Small intestine (tissue), 7 donors: ENCODE data around the gene ZDHHC22. TPM values are rescaled to one million over a fixed set of nuclear protein-coding genes. Genes with fewer than 3 reads are reported as not detected.
A peak's percentile ranks its signal among the peaks of the same experiment; 100 is the strongest.

Source experiments
- DNase-seq, 2 donors: peaks; one replicate each; pipeline versions ENCODE4 v3.0.0 to v3.0.0-alpha.2; 2013
- FAIRE-seq: peaks from 2 replicates; lab custom pipeline; 2012; peaks lifted over from hg19 to GRCh38; lab: Jason Lieb, UNC
- H3K27ac ChIP-seq, 3 donors: one replicate each; pipeline ENCODE4 v1.5.1; 2013; ENCODE audit warnings: low read length in 2 of 3, mild to moderate bottlenecking in 2 of 3, control low read depth in 1 of 3, inconsistent platforms in 1 of 3, low read depth in 1 of 3, moderate library complexity in 1 of 3
- H3K27me3 ChIP-seq, 3 donors: one replicate each; pipeline ENCODE4 v1.6.1; 2013; ENCODE audit warnings: low read length in 3 of 3, inconsistent platforms in 1 of 3; ENCODE audit not compliant: control insufficient read depth in 3 of 3, insufficient read depth in 3 of 3
- H3K36me3 ChIP-seq, 3 donors: one replicate each; pipeline ENCODE4 v1.6.1; 2013; ENCODE audit warnings: low read length in 3 of 3, inconsistent platforms in 1 of 3, low read depth in 1 of 3, mild to moderate bottlenecking in 1 of 3, moderate library complexity in 1 of 3; ENCODE audit not compliant: control insufficient read depth in 3 of 3, insufficient read depth in 2 of 3
- H3K4me1 ChIP-seq, 3 donors: one replicate each; pipeline ENCODE4 v1.6.1; 2013; ENCODE audit warnings: low read length in 2 of 3, inconsistent platforms in 1 of 3, low read depth in 1 of 3, mild to moderate bottlenecking in 1 of 3, moderate library complexity in 1 of 3; ENCODE audit not compliant: control insufficient read depth in 3 of 3, insufficient read depth in 2 of 3
- H3K4me3 ChIP-seq, 3 donors: one replicate each; pipeline ENCODE4 v1.5.1; 2013; ENCODE audit warnings: low read length in 3 of 3, control low read depth in 1 of 3, inconsistent platforms in 1 of 3, low read depth in 1 of 3, mild to moderate bottlenecking in 1 of 3, moderate library complexity in 1 of 3
- H3K9me3 ChIP-seq, 2 donors: one replicate each; pipeline ENCODE4 v1.6.1; 2013; ENCODE audit warnings: low read depth in 1 of 2, low read length in 1 of 2; ENCODE audit not compliant: control insufficient read depth in 2 of 2, insufficient read depth in 1 of 2
- WGBS, 3 donors: extraction: QIAGEN DNeasy Blood & Tissue Kit; methylation state at CpG; one replicate each; pipeline ENCODE4 v1.1.7; 2013; 5-methylcytosine and 5-hydroxymethylcytosine counted together
- polyA plus RNA-seq, 4 donors: library from polyadenylated mRNA; stranded (reverse) in 3 of 4; unstranded in 1 of 4; fragments of 200-250 nt in 3 of 4; fragments of 120-200 nt in 1 of 4; gene quantifications; one replicate each; pipeline versions ENCODE4 v1.2.1 to v1.2.3, GENCODE V29; 2013
- donor health status: healthy with polysubstance abuse.
- donor health status: control.
- donor health status: control.
- donor health status: Bipolar disorder and iron deficiency.
- donor health status: healthy.

Gene ZDHHC22
- polyA plus RNA-seq, 4 donors, result 0.12 to 0.33 TPM; not detected in 2

- peak; percentile 41 to 78 for DNase-seq
- H3K27me3 ChIP-seq, result no peaks in the 10 kb centered on the region
- H3K4me1 ChIP-seq, result peaks cover 0 to 33% (median 6%) of the 10 kb centered on the region in 3 donors
- H3K27ac ChIP-seq, result peak overlapping the region in 1 of 3 donors; percentile 67
- H3K4me3 ChIP-seq, result no peak overlapping the region
- no peaks in the 10 kb centered on the region for H3K9me3 ChIP-seq
- H3K36me3 ChIP-seq, result peaks cover 0 to 11% (median 3%) of the 10 kb centered on the region in 3 donors
- 12 to 63% (median 30%) methylated on average over 4 of the region's 4 CpGs for WGBS, 3 donors
- no peak for FAIRE-seq
Observed at GRCh38 chr14:77102154-77102553, 39.4 kb downstream of the ZDHHC22 start.

GRCh38 chr14:77100961-77101360 lies 40.6 kb downstream of the ZDHHC22 start:
- FAIRE-seq, result no peak
- H3K4me1 ChIP-seq, result peaks cover 0 to 42% (median 6%) of the 10 kb centered on the region in 3 donors
- H3K36me3 ChIP-seq, result peaks cover 0 to 5% (median 0%) of the 10 kb centered on the region in 3 donors
- no peak overlapping the region for H3K4me3 ChIP-seq
- no peaks in the 10 kb centered on the region for H3K9me3 ChIP-seq
- peak in 1 of 2 donors; percentile 11 for DNase-seq
- H3K27ac ChIP-seq, result no peak overlapping the region
- 65 to 66% (median 66%) methylated on average over 3 of the region's 3 CpGs for WGBS, 3 donors
- H3K27me3 ChIP-seq, result no peaks in the 10 kb centered on the region

GRCh38 chr14:77099425-77100167 lies 42.0 kb downstream of the ZDHHC22 start:
- FAIRE-seq (no peak), DNase-seq (peak; percentile 65 to 81)
- Histone ChIP-seq H3K27me3 (no peaks in the 10 kb centered on the region), H3K4me3 (peak overlapping the region in 1 of 3 donors; percentile 84), H3K4me1 (peaks cover 0 to 41% (median 6%) of the 10 kb centered on the region in 3 donors), H3K36me3 (peaks cover 0 to 5% (median 0%) of the 10 kb centered on the region in 3 donors), H3K27ac (peak overlapping the region; percentile 6 to 84 (median 54)), H3K9me3 (no peaks in the 10 kb centered on the region)
- WGBS, 3 donors, result 20 to 31% (median 30%) methylated on average over 7 of the region's 7 CpGs

- Histone ChIP-seq H3K27ac (peak overlapping the region; percentile 84 to 100 (median 91)), H3K36me3 (peaks cover 0 to under 1% (median 0%) of the 10 kb centered on the region in 3 donors), H3K27me3 (no peaks in the 10 kb centered on the region), H3K9me3 (no peaks in the 10 kb centered on the region), H3K4me3 (peak overlapping the region; percentile 67 to 84 (median 82)), H3K4me1 (peaks cover 0 to 39% (median 2%) of the 10 kb centered on the region in 3 donors)
- FAIRE-seq, result no peak
- 9 to 11% (median 10%) methylated on average over 19 to 23 of the region's 23 CpGs for WGBS, 3 donors
- peak in 1 of 2 donors; percentile 48 for DNase-seq
Observed at GRCh38 chr14:77098529-77099353, 42.9 kb downstream of the ZDHHC22 start.

- peak within 1 kb of the TSS; percentile 67 to 84 (median 82) for H3K4me3 ChIP-seq
- peak; percentile 99 to 100 for DNase-seq
- no peak for FAIRE-seq
- H3K27ac ChIP-seq, result peak within 1 kb of the TSS; percentile 95 to 100 (median 99)
- no peaks in the 10 kb centered on the region for H3K36me3 ChIP-seq
- H3K4me1 ChIP-seq, result peaks cover 0 to 39% (median 2%) of the 10 kb centered on the region in 3 donors
- WGBS, 3 donors, result 0 to 1% (median 0%) methylated on average over 76 to 87 of the region's 87 CpGs
- no peaks in the 10 kb centered on the region for H3K9me3 ChIP-seq
- no peaks in the 10 kb centered on the region for H3K27me3 ChIP-seq
Observed at GRCh38 chr14:77097700-77098528, 43.7 kb downstream of the ZDHHC22 start, which contains the start of gene CIPC. TSS of gene CIPC (plus strand) at chr14:77098258. CDS start at chr14:77105709, 7,451 bp downstream.

GRCh38 chr14:77097006-77097699 lies 44.4 kb downstream of the ZDHHC22 start:
- FAIRE-seq (no peak), DNase-seq (peak; percentile 73 to 90)
- peaks cover 0 to 6% of the 10 kb centered on the region in 2 donors for H3K9me3 ChIP-seq
- peaks cover 0 to 39% (median 2%) of the 10 kb centered on the region in 3 donors for H3K4me1 ChIP-seq
- H3K27me3 ChIP-seq, result no peaks in the 10 kb centered on the region
- WGBS, 3 donors, result 2 to 3% (median 2%) methylated on average over 20 of the region's 20 CpGs
- H3K4me3 ChIP-seq, result peak overlapping the region; percentile 38 to 72 (median 46)
- no peaks in the 10 kb centered on the region for H3K36me3 ChIP-seq
- H3K27ac ChIP-seq, result peak overlapping the region; percentile 95 to 100 (median 99)

GRCh38 chr14:77094672-77095284 lies 46.8 kb downstream of the ZDHHC22 start:
- FAIRE-seq (no peak), DNase-seq (peak; percentile 74 to 85)
- H3K4me1 ChIP-seq, result peaks cover 0 to 19% (median 0%) of the 10 kb centered on the region in 3 donors
- no peak overlapping the region for H3K4me3 ChIP-seq
- no peaks in the 10 kb centered on the region for H3K36me3 ChIP-seq
- peaks cover 0 to 18% of the 10 kb centered on the region in 2 donors for H3K9me3 ChIP-seq
- no peaks in the 10 kb centered on the region for H3K27me3 ChIP-seq
- WGBS, 3 donors, result 18 to 24% (median 23%) methylated on average over 8 of the region's 8 CpGs
- H3K27ac ChIP-seq, result no peak overlapping the region
